Measurements from ENCODE around the gene CHD9.

The CHD9 gene

GRCh38 chr16:53094013-53094630, 39.3 kb downstream of the CHD9 start:
- DNase-seq (ENCODE audit: low spot score): peak; percentile 24

GRCh38 chr16:53097190-53097589, 42.4 kb downstream of the CHD9 start:
- no peak for DNase-seq (ENCODE audit: low spot score)

GRCh38 chr16:53098526-53099317, 43.9 kb downstream of the CHD9 start:
- peak; percentile 36 for DNase-seq (ENCODE audit: low spot score)

DNA sequence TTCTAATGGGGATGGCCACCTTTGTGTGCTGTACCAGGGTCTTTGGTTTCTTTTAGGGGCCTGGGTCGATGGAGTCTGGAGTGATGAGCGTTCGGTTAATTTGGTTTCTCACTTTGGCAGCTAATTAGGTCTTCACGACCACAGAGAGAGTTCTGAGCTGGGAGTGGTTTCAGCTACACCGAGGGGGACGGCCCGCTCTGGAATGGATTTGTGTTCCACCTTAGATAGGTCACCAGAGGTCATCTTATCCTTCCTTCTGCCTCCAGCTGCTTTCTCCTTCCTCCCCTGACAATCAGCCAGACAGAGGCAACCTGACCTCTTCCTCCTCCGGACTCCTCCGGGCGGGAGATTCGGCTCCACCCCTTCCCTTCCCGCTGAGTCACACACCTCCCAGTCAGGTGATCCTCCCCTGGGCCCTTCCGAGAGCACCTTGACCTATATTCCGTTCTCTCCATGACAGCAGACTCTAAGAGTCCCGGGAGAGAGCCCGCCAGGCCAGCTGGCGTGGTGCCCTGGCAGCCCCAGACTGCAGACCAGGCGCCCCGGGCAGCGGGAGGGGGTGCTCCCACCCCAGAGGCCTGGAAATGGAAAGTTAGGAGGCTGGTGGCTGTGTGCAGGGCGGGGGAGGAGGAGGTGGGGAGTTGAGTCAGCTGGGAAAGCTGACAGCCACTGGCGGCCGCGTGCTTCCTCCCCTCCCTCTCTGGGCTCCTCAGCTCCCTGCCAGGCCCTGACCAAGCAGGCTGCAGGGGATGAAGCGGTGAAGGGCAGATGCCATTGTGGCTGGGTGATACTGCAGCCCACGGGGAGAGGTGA, 44.7 kb downstream of the CHD9 start:
- peak; percentile 58 for DNase-seq (ENCODE audit: low spot score)

DNA sequence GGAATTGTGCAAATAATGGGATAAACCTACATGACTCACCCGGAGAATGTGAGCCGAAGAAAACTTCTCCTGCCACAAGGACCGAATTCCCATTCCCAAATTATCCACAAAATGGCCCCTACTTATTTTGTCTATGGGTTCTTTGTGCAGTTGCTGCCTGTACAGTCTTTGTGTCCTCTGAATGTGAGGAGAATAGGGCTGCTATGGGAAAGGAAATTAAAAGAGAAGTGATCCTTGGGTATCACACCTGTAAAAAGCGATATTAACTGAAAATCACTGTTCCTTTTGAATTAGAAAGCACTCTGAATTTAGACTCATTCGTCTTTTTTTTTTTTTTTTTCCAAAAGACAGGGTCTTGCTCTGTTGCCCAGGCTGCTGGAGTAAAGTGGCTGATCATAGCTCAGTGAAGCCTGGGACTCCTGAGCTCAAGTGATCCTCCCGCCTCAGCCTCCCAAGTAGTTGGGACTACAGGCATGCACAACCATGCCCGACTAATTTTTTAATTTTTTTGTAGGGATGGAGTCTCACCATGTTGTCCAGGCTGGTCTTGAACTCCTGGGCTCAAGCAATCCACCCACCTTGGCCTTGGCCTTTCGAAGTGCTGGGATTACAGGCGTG, 45.4 kb downstream of the CHD9 start:
- no peak for DNase-seq (ENCODE audit: low spot score)

DNA sequence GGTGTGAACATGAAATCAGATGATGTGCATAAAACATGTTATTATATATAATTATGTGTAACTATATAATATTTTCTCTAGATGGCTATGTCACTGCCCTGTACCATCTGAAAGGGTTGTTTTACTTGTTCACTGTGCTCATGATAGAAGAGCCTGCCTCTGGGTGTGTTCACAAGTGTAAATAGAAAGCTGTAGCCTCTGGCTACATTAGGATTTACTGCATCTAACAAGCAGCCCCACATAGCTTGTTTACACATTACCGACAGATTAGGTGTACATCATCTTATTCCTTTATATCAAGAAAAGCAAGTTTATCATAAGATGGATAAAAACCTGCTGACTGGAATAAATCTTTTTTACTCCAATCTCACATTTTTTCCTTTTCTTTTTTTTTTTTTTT, 46.1 kb downstream of the CHD9 start:
- DNase-seq (ENCODE audit: low spot score): no peak

GRCh38 chr16:53103811-53104210, 49.0 kb downstream of the CHD9 start:
- no peak for DNase-seq (ENCODE audit: low spot score)

- no peak for DNase-seq (ENCODE audit: low spot score)
These were observed 50.8 kb downstream of the CHD9 start for GRCh38 chr16:53105565-53105964.

DNA sequence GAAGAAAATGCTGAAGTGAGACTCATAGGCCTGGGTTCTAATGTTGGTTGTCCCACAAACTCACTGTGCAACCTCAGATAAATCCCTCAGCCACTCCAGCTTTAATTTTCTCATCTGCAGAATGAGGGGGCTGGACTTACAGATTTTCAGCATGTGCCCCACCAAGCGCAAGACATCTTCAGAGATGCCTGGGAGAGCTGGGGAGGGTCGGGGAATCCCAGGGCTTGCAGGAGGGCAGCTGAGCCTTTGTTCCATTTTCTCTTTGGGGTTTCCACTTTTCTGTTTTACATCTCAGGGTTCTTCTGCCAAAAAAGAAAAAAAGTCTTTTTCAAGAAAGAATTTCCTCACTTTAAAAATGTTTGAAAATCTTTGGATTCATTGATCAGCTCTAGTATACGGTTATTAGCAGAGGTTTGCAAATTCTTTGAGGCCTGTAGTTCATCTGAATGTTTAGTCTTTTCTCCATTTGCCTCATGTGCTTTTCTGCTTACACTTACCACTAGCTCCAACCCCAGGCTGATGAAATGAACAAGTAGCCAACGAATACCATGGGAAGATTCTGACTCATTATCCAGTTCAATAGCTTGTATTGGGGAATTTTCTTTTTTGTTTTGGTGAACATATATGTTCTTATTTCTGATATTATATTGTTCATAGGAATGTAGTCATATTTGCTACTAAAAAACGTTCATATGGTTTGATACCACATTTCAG, 56.4 kb downstream of the CHD9 start:
- DNase-seq (ENCODE audit: low spot score): no peak

- DNase-seq (ENCODE audit: low spot score): no peak
These were observed 57.2 kb downstream of the CHD9 start for GRCh38 chr16:53112015-53112414.

GRCh38 chr16:53115047-53115446, 60.3 kb downstream of the CHD9 start:
- no peak for DNase-seq (ENCODE audit: low spot score)

GRCh38 chr16:53115773-53116172, 61.0 kb downstream of the CHD9 start:
- no peak for DNase-seq (ENCODE audit: low spot score)

DNA sequence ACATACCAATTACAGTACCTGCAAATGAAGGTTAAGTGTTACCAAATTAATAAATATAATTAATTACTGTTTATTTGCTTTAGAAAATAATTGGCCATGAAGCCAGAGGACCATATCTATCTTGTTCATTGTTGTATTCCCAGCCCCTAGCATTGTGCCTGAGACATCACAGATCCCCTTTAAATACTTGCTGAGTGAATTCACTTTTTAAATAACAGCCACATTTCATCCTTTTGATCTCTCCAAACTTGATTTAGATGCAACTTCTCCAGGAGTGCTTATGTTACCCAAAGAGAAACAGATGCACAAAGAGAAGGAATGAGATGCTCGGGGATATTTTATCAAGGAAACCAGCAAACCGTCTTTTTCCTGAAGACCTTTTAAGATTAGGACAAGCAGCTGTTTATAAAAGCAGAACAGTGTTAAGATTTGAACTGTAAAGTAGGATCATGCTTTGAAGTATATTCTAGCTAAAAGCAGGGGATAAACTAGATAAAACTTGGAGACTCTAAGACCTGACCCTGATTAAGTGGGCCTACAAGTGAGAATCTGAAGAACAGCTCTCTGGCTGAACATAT, 66.3 kb downstream of the CHD9 start:
- DNase-seq (ENCODE audit: low spot score): no peak

DNA sequence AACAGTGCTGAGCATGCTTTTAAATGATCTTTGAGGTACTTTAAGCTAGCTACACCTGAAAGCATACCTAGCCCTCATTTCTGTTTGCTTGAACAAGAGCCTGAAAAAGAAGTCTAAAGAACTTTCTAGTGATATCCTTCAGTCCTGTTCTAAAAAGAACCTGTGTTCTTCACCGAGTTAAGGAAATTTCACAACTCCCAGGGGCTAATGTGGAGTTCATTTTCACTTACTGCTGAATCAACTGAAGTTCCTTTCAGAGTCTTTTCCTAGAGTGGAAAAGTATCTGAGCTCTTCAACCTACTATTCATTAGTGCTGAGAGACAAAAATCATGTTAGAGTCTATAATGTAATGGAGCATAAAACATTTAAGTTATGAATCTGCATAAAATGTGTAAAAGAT, 66.9 kb downstream of the CHD9 start:
- DNase-seq (ENCODE audit: low spot score): no peak

- DNase-seq (ENCODE audit: low spot score): no peak
These were observed 69.0 kb downstream of the CHD9 start for GRCh38 chr16:53123747-53124146.

GRCh38 chr16:53126390-53126789, 71.6 kb downstream of the CHD9 start:
- no peak for DNase-seq (ENCODE audit: low spot score)

- DNase-seq (ENCODE audit: low spot score): no peak
These were observed 74.7 kb downstream of the CHD9 start for GRCh38 chr16:53129281-53130158.

DNA sequence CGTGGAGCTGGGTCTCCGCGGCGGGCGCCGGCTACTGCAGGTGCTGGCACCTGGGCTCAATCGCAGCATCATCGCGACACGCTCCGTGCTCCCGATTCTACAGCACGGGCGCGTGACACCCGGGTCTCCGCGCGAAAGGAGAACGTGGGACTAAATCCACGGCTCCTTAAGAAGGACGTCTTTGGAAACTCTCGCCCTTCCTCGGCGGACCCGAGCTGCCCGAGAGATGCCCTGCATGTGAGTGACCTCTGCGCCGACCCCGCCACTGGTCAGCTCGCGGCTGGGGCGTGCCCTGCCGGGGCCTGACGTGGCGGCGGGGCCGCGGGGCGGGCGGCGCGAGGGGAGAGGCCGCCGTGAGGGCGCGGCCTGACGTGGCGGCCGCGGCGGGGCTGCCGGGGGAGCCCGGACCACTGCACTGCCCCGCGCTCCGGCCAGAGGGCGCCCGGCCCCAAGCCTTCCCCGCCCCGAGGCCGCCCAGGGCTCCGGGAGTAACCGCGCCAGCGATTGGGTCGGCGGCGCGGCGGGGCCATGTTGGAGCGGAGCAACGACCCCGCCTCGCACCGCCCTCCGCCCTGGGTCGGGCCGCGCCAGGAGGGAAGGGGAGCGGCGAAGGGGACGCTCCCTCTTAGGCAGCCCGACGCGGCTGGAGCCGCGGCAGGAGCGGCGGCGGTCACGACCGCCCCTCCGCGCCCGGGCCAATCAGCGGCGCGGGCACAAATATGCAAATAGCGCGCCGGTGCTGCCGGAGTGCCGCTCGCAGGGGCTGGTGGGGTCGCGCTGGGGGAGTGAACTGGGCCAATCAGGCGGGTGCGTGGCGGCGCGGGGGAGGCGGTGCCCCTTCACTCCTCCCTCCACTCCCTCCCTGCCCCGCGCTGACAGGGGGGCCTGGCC, 75.6 kb downstream of the CHD9 start:
- peak; percentile 94 for DNase-seq (ENCODE audit: low spot score)

- DNase-seq (ENCODE audit: low spot score): no peak
These were observed 76.2 kb downstream of the CHD9 start for GRCh38 chr16:53131050-53131362.

All from CD4-positive, alpha-beta T cell treated with Interleukin-6 at 100 ng/mL for 8 hours (primary cell).